NOMO-1 (cell line): ENCODE results near the gene ITPRIPL2.

ENCODE experiments used
- DNase-seq, 2 experiments: peaks; one replicate each; lab custom pipeline; 2025; ENCODE audit not compliant: unreplicated experiment in 2 of 2; lab: John Stamatoyannopoulos, UW

Gene ITPRIPL2

DNA sequence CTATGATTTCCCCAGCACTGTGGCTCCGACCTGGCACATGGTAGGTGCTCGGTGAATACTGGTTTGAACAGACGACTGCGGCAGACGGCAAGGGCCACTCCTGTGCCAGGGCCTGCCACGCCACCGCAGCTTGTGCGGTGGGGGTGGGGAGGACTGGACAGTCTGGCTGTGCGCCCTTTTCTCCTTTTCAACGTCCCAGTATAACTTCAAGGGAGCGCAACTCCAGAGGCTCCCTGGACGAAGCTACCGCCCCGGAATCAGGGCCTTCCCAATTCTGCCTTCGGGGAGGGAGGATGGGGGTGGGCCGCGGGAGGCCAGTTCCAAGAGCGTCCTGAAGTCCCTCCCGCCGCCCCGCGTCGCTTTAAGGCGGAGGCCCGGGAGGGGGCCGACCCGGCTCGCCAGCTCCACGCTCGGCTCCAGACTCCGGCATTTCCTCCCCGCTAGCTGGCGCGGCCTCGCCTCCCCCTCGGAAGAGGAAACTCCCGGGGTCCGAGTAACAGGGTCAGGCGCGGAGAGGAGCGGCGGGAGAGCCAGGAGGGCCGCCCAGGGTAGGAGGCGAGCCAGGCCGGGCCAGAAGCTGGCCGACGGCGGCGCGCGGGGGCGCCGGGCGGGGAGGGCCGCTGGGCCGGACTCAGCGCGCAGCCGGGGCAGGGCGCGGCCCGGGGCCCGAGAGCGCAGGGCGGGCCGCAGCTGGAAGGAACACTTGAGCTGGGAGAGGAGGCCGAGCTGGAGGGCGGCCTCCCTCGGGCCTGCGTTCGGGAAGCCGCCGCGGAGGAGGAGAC, at the start of gene ITPRIPL2:
ITPRIPL2 (plus strand) TSS at position 388 of the 782 bp plus-strand sequence. CDS start 498 bp downstream, outside the sequence.
- peak; percentile 51 to 57 for DNase-seq

DNA sequence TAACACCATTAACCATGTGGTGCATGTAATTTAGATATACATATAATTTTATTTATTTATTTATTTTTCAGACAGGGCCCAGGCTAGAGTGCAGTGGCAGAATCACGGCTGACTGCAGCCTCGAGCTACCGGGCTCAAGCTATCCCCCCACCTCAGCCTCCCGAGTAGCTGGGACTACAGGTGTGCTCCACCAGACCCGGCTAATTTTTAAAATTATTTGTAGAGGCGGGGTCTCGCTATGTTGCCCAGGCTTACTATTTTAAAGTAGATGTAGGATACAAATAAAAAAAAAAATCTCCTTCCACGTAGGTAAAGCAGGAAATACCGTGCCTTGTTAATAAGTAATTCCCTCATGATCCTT, 46.8 kb upstream of the ITPRIPL2 start:
- DNase-seq: no peak

DNA sequence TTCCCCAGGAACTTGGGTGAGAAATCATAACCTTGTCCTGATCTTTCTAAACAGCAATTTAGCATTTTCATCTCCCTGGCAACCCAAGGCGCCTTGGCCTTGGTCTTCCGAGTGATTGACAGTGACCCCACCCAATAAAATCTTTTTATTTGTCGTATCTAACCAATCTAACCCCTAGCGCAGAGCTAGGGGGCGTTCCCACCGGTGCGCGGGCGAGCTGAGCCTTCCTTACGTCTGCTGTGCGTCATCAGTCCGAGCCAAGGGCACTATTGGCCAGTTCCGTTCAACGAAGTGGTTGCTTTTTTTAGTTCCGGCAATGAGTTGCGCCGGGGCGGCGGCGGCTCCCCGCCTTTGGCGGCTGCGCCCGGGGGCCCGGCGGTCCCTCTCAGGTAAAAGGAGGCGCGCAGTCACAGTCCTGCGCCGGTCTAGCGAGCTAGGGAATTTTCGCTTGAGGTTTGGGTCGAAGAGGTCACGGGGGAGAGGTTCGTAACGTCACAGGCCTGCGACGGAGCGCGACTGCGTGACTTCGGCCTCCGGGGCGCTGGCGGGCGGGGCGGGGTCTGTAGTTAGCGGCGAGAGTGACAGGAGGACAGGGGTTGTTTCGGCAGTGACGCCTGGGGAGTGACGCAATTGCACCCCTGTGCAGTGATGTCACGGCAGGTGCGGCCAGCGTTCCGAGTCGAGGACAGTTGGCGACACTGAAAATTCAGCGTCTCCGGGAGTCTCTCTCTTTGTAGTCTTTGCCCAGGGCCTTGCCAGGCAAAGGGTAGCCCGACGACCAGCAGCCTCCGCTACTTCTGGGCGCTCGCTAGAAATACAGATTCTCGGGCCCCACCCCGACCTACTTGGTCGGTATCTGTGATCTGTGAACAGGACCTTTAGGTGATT, 46.2 kb upstream of the ITPRIPL2 start, which contains the start of gene COQ7:
COQ7 (plus strand) TSS at position 266 of the 888 bp plus-strand sequence; CDS start at position 317, 51 bp downstream.
- DNase-seq: peak; percentile 98 to 99

DNA sequence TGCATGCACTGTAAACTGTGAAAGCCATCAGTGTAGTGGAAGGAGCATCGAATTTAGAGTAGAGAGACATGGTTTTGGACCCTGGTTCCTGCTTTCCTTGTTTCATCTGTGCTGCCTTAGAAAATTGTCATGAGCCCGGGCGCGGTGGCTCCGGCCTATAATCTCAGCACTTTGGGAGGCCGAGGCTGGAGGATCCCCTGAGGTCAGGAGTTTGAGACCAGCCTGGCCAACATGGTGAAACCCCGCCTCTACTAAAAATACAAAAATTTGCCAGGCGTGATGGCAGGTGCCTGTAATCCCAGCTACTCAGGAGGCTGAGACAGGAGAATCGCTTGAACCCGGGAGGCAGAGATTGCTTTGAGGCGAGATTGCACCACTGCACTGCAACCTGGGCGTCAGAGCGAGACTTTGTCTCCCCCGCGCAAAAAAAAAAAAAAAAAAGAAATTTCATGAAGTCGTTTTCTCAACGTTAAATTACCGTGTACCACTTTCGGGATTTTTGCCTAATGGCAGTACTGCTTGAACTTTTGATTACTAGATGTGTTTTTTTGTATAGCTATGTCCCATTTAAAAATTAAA, 45.4 kb upstream of the ITPRIPL2 start:
- no peak for DNase-seq

DNA sequence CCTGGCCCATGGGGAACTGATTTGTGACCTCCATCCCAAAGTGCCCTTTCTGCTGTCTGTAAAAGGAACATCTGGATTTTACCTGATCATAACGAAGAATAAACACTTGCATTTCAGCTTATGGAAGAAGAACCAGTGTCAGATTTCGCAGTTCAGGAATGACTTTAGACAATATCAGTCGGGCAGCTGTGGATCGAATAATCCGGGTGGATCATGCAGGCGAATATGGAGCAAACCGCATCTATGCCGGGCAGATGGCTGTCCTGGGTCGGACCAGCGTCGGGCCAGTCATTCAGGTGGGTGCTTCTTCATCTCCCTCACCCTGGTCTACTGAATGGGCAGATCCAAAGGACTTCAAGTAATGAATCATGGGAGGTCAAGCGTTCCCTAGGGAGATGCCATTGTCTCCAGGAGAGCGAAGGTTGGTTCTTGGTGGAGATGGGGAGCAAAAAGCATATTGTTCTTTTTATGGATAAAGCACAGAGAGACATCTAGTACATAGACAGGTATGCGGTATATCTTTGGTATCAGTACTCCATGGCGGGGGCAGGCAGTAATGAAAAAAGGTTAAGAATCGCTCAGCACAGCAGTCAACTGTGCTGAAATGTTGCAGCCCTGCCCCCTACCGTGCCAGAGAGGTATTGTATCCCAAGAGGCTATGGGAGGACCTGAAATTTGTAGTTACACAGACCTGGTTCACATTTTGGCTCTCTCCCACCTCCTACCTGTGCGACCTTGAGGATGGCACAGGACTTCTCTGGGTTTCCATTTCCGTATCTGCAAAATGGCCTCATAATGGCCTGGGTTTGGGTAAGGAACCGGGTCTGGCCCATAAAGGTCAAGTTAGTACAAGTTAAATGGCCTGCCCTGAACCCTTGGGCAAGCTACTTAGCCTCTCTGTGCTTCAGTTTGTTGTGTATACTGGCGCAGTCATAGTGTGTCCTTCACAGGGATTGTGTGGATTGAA, 41.7 kb upstream of the ITPRIPL2 start:
- peak; percentile 34 to 65 for DNase-seq

DNA sequence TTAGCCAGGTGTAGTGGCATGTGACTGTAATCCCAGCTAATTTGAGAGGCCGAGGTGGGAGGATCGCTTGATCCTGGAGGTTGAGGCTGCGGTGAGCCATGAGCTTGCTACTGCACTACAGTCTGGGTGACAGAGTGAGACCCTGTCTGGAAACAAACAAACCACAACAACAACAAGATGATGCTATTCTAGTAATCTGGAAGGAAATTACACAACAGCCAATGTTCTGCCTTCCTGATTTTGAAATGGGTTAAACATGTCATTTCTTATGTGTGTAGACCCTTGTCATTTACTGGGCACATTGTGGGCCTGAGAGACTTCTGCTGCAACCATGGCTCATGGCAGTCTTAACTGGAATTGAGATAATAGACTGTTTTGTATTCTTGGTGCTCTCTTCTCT, 40.4 kb upstream of the ITPRIPL2 start:
- peak; percentile 43 to 51 for DNase-seq

DNA sequence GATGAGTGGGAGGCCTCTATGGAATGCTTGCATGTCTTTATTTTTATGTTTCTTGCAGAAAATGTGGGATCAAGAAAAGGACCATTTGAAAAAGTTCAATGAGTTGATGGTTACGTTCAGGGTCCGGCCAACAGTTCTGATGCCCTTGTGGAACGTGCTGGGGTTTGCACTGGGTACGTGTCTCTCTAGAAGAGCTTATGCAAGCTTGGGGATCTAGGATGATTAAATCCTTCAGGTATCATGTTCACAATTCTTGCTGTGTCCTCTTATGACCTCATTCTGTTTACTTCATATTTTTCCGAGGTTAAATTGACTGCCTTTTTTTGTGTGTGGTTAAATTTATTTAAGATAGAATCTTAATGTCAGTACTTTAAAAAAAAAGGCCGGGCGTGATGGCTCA, 39.9 kb upstream of the ITPRIPL2 start:
- DNase-seq: no peak

DNA sequence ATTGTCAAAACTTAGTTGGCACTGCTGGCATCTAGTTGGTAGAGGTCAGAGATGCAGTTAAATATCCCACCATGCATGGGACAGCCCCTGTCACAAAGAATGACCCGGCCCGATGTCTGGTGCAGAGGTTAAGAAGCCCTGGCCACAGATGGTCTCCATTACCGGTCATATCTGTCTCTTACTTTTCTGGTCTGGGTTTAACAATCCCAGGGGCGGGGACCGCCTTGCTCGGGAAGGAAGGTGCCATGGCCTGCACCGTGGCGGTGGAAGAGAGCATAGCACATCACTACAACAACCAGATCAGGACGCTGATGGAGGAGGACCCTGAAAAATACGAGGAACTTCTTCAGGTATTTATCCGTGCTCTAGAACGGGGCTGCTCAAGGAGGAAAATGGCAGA, 38.3 kb upstream of the ITPRIPL2 start:
- no peak for DNase-seq

DNA sequence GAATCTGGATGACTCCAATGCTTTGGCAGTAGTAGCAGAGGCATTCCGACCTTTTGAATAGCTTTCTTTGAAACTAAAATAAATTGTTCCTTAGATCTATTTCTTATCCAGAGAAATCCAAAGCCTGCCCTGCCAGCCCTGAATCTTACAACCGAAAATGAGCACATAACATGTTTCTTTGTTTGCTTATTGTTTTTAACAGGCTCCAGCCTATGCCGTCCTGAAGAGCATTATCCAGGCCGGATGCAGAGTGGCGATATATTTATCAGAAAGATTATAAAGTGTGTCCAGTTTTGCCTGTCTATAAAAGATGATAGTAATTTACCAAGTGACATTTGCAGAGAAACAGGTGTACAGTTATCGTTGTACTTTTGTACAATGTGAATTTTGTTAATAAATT, 35.9 kb upstream of the ITPRIPL2 start:
- no peak for DNase-seq

DNA sequence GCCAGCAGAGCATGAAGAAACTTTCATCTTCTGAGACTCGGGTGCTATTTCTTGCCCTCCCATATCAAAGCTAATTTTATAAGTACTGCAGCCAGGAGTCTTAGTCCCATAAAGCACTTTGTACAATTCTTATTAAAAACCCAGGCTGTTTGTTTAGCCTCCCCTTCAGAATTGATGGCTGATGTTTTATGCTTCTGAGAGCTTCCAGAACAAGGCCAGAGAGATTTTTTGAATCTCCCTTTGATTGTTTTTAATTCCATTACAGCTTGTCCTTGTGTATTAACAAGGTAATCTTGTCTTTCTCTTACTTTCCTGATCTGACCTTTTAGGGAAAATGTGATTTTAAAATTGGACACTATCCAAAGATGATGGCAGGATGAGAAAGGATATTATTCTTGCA, 30.1 kb upstream of the ITPRIPL2 start:
- no peak for DNase-seq

DNA sequence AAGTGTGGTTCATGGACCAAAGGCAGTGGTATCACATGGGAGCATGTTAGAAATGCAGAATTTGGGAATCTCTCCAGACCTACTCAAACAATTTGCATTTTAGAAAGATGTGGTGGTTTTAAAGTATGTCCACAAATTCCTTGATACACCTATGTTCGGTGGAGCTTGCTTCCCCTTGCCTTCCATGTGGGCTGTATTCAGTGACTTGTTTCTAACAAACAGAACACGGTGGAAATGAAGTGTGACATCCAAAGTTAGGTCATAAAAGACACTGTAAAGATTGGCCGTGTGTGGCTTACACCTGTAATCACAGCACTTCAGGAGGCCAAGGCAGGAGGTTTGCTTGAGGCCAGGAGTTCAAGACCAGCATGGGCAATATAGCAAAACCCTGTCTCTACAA, 29.6 kb upstream of the ITPRIPL2 start:
- no peak for DNase-seq

DNA sequence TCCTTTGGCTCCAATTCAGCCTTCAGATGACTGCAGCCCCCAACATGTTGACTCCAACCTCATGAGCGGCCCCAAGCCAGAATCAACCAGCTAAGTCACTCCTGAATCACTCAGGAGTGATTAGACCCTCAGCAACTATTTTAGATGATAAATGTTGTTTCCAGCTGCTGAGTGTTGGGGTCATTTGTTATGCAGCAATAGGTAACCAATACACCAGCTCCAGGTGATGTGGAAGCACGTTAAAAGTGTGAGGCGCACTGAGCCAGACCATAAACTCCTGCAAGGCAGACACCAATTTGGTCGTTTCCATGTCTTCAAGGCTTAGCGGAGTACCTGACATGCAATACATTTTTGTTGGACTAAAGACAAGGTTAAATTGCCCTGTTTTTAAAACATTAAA, 28.9 kb upstream of the ITPRIPL2 start:
- no peak for DNase-seq

DNA sequence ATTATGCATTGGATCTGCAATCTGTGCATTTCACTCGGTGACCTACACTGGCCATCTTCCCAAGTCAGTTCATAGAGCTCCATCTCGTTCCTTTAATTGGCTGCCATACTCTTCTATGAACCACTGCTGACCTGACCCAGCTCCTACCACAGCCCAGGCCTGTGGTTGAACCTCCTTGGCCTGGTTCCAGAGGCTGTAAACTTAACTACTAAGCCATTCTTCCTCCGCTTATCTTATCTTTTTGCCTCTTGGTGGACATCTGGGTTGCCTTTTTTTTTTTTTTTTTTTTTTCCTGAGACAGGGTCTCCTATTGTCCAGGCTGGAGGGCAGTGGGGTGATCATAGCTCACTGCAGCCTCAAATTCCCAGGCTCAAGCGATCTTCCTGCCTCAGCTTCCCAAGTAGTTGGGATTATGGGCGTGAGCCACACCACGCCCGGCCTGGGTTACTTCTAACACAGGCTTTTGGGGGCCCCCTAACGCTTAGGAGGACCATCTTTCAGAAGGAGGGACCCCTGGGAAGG, 28.0 kb upstream of the ITPRIPL2 start:
- DNase-seq: peak in 1 of 2 experiments; percentile 27

DNA sequence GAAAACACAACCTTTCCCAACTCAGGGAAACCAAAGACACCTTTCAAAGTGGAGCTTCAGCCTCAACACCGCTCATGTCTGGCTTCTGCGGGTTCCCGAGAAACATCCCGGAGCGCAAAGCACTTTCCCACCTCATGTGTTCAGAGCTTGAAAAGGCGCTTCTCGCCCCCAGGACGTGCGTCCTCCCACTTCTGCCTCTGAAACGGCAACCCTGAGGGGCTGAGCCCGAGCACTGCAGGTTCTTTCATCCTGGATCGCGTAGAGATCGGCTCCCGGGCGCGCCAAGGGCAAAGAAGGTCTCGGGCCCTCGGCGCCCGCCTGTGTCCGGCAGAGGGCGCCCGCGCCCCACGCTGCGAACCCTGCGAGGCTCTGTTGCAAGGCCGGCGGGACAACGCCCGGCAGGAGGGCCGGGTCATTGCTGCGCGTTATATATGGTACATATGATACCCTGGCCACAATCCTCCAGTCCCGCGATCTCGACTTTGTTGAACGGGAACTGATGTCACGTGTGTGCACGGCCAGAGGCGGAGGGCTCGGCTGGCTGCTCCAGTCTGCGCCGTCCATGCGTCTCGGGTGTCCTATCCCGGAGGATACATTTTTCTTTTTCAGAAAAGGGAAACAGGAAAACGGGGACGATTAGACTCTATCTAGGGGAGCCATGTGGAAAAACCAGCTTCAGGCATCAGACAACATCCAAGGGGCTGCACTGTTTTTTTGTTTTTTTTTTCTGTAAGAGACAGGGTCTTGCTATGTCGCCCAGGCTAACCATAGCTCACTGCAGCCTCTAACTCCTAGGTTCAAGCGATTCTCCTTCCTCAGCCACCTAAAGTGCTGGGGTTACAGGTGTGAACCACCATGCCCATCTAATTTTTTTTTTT, 27.2 kb upstream of the ITPRIPL2 start:
- DNase-seq: peak; percentile 90 to 96

DNA sequence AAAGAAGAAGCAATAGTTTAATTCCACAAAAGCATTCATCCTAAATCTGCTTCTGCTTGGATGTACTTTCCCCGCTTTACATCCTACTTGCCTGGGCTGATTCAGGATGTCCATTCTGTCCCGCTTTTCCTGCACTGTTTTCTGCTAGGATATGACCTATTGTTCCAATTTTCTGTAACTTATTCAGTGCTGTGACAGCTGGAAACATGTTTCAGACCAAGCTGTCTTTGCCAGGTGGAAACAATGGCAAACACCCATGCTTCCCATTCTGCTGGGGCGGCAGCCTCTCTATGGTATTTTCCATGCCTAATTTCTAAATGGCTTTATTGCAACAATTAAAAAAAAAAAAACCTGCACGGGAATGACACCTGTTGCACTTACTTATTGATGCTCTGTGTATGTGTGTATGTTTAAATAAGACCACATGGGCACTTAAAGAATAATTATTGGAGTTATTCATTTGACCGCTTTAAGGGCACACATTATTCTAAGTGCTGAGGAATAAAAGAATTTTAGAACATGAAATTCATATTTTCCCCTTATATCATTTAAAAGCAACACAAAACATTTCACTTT, 25.3 kb upstream of the ITPRIPL2 start:
- no peak for DNase-seq

DNA sequence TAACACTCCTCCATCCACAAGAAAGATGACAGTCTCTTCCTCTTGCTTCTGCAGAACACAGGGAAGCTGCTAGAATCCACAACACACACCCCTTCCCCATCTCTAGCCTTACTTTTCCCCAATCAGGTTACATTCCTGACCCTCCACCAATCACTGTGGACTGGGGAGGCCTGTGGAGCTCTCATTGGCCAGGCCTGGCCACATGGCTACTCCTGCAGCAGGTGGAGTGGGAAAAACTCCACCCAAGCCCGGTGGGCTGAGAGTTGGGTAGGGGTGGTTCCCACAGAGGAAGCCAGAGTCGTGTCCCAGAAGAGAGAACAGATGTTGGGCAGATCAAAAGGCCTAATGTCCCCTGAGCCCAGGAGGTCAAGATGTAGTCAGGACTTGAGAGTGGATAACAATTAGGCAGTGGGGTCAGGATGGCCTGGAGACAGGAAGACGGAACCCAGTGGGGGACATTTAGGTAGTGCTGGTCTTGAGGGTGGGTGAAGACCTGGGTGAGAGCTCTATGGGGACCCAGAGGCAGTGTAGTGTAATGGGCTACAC, 24.3 kb upstream of the ITPRIPL2 start:
- DNase-seq: no peak

DNA sequence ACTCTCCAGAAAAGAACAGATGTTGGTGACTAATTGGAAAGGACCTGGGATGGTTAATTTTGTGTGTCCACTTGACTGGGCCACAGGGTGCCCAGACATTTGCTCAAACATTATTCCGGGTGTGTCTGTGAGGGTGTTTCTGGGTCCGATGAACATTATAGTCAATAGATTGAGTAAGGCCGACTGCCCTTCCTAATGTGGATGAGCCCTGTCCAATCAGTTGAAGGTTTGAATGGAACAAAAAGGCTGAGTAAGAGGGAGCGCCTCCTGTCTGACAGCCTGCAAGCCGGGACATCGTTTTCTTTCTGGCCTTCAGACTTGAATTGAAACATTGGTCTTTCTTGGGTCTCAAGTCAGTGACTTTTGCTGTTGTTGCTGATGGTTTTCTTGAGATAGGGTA, 22.8 kb upstream of the ITPRIPL2 start:
- DNase-seq: no peak

DNA sequence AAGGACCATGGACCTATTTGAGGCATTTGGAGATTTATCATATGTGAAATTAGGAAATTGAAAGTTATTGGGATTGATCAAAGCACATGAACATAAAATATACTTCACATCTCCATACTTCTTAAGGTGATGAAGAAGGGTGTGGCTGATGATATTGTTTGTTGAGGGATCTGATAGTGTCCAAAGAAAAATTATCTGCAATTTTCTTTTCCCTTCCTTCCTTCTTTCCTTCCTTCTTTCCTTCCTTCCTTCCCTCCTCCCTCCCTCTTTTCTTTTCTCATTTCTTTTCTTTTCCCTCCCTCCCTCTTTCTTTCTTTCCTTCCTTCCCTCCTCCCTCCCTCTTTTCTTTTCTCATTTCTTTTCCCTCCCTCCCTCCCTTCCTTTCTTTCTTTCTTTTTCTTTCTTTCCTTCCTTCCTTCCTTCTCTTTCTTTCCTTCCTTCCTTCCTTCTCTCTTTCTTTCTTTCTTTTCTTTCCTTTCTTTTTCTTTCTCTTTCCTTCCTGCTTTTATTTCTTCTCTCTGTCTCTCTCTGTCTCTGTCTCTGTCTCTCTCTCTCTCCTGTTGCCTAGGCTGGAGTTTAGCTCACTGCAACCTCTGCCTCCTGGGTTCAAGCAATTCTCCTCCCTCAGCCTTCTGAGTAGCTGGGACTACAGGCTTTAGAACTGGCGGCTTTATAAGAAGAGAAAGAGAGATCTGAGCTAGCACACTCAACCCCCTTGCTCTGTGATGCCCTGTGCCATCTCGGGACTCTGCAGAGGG, 20.9 kb upstream of the ITPRIPL2 start:
- DNase-seq: no peak
